ENCODE results near the gene ATXN2. TPM values are rescaled to one million over a fixed set of nuclear protein-coding genes. Genes with fewer than 3 reads are reported as not detected.

ATXN2 gene
- total RNA-seq, 4 donors from 2014 or later: 50.3 to 84.3 (median 64.3) TPM

DNA sequence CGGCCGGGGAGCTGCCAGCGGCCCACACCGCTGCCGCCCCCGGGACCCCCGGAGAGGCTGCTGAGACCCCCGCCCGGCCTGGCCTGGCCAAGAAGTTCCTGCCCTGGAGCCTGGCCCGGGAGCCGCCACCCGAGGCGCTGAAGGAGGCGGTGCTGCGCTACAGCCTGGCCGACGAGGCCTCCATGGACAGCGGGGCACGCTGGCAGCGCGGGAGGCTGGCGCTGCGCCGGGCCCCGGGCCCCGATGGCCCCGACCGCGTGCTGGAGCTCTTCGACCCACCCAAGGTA lies 180.6 kb downstream of the ATXN2 start:
- Histone ChIP-seq H3K4me1 (peaks cover 0 to 17% (median 8%) of the 10 kb centered on the region in 4 donors), H3K36me3 (peaks cover 2 to 53% (median 9%) of the 10 kb centered on the region in 3 donors), H3K4me3 (no peak overlapping the region), H3K27ac (no peak overlapping the region), H3K27me3 (no peaks in the 10 kb centered on the region), H3K9me3 (no peaks in the 10 kb centered on the region)
- DNase-seq (ENCODE audit: low spot score in 2 of 2): no peak
- WGBS, 2 donors: 97 to 98% methylated on average over 19 to 24 of the region's 30 CpGs
- no peak for TF ChIP-seq EP300 (IDR thresholded peaks at IDR 0.05)
- TF ChIP-seq, protein P1, sequence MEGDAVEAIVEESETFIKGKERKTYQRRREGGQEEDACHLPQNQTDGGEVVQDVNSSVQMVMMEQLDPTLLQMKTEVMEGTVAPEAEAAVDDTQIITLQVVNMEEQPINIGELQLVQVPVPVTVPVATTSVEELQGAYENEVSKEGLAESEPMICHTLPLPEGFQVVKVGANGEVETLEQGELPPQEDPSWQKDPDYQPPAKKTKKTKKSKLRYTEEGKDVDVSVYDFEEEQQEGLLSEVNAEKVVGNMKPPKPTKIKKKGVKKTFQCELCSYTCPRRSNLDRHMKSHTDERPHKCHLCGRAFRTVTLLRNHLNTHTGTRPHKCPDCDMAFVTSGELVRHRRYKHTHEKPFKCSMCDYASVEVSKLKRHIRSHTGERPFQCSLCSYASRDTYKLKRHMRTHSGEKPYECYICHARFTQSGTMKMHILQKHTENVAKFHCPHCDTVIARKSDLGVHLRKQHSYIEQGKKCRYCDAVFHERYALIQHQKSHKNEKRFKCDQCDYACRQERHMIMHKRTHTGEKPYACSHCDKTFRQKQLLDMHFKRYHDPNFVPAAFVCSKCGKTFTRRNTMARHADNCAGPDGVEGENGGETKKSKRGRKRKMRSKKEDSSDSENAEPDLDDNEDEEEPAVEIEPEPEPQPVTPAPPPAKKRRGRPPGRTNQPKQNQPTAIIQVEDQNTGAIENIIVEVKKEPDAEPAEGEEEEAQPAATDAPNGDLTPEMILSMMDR (IDR thresholded peaks at IDR 0.05): no peak
- no peak for TF ChIP-seq POLR2A (IDR thresholded peaks at IDR 0.05)

DNA sequence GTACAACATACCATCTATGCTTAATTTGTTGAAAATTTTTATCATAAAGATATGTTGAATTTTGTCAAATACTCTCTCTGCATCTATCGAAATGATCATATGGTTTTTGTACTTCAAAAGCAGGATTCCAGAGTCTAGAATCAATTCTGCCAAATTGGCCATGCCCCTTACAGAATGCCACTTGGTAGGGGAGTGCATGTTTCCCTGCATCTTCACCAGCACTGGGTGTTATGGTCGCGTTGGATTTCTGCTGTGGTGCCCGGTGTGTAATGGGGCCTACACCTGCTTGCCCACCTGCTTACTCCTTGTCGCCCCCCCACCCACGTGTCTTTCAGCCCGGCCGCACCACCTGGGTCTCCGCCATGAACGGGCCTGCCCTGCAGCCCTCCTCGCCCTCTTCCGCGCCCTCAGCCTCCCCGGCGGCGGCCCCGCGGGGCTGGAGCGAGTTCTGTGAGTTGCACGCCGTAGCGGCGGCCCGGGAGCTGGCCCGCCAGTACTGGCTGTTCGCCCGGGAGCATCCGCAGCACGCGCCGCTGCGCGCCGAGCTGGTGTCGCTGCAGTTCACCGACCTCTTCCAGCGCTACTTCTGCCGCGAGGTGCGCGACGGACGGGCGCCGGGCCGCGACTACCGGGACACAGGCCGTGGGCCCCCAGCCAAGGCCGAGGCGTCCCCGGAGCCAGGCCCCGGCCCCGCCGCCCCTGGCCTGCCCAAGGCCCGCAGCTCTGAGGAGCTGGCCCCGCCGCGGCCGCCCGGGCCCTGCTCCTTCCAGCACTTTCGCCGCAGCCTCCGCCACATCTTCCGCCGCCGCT lies 181.1 kb downstream of the ATXN2 start:
- Histone ChIP-seq H3K4me1 (peaks cover 0 to 23% (median 14%) of the 10 kb centered on the region in 4 donors), H3K9me3 (no peaks in the 10 kb centered on the region), H3K27ac (no peak overlapping the region), H3K36me3 (peaks cover 2 to 53% (median 9%) of the 10 kb centered on the region in 3 donors), H3K27me3 (no peaks in the 10 kb centered on the region), H3K4me3 (no peak overlapping the region)
- TF ChIP-seq EP300 (IDR thresholded peaks at IDR 0.05) (no peak), POLR2A (IDR thresholded peaks at IDR 0.05) (no peak)
- TF ChIP-seq, protein P1 (IDR thresholded peaks at IDR 0.05): no peak
- WGBS, 2 donors: 93 to 94% methylated on average over 61 of the region's 67 CpGs
- no peak for DNase-seq (ENCODE audit: low spot score in 2 of 2)

- peaks cover 2 to 53% (median 9%) of the 10 kb centered on the region in 3 donors for H3K36me3 ChIP-seq
- no peaks in the 10 kb centered on the region for H3K27me3 ChIP-seq
- no peak overlapping the region for H3K27ac ChIP-seq
- DNase-seq (ENCODE audit: low spot score in 2 of 2): no peak
- no peak overlapping the region for H3K4me3 ChIP-seq
- H3K4me1 ChIP-seq: peaks cover 0 to 30% (median 19%) of the 10 kb centered on the region in 4 donors
- no peaks in the 10 kb centered on the region for H3K9me3 ChIP-seq
- 94 to 97% methylated on average over 2 of the region's 2 CpGs for WGBS, 2 donors
- TF ChIP-seq, protein P1 (IDR thresholded peaks at IDR 0.05): no peak
- TF ChIP-seq POLR2A (IDR thresholded peaks at IDR 0.05): no peak
- TF ChIP-seq EP300 (IDR thresholded peaks at IDR 0.05): no peak
Observed at GRCh38 chr12:111417290-111417689, 181.8 kb downstream of the ATXN2 start.

- WGBS, 2 donors: 68 to 79% methylated on average over 4 to 7 of the region's 7 CpGs
- Histone ChIP-seq H3K27ac (peak overlapping the region in 1 of 4 donors; percentile 95), H3K9me3 (no peaks in the 10 kb centered on the region), H3K4me1 (peaks cover 0 to 55% (median 44%) of the 10 kb centered on the region in 4 donors), H3K27me3 (no peaks in the 10 kb centered on the region), H3K36me3 (peaks cover 2 to 31% (median 9%) of the 10 kb centered on the region in 3 donors), H3K4me3 (no peak overlapping the region)
- TF ChIP-seq POLR2A (IDR thresholded peaks at IDR 0.05): no peak
- DNase-seq (ENCODE audit: low spot score in 2 of 2): no peak
Observed at GRCh38 chr12:111414711-111415252, 184.3 kb downstream of the ATXN2 start.

DNA sequence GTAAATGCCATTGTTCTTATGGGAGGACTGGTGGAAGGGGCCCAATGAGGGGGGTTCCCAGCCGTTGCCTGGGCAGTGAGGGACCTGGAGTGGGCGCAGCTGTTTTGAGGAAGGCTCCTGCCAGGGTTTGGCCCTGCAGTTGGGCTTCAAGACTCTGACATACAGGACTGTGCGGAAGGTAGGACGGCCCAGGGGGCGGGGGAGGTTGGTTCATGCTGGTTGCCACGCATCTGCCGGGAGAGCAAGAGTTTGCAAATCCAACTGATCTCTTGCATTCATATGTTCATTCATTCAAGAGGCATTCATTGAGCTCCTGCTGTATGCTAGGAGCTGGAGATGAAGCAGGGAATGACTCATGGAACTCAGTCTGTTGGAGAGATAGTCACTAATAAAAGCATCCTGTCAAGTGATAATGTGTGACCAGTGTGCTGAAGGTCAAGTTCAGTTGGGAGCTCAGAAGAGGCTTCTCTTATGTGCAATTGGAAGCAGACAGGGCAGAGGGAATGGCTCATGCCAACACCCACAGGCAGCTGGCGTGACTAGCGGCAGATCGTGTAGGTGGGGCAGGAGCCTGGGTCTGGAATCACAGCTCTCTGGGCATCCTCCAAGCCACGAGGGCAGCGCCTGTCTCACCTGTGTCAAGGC lies 185.6 kb downstream of the ATXN2 start:
- H3K4me1 ChIP-seq: peaks cover 0 to 67% (median 57%) of the 10 kb centered on the region in 4 donors
- H3K27me3 ChIP-seq: no peaks in the 10 kb centered on the region
- peaks cover 0 to 18% (median 2%) of the 10 kb centered on the region in 3 donors for H3K36me3 ChIP-seq
- TF ChIP-seq POLR2A (IDR thresholded peaks at IDR 0.05) (no peak), EP300 (IDR thresholded peaks at IDR 0.05) (no peak)
- TF ChIP-seq, protein P1 (IDR thresholded peaks at IDR 0.05): no peak
- no peaks in the 10 kb centered on the region for H3K9me3 ChIP-seq
- peak overlapping the region in 3 of 4 donors; percentile 19 to 95 (median 90) for H3K27ac ChIP-seq
- WGBS, 2 donors: 61 to 66% methylated on average over 12 of the region's 12 CpGs
- no peak overlapping the region for H3K4me3 ChIP-seq
- no peak for DNase-seq (ENCODE audit: low spot score in 2 of 2)
